DMS153 treated with DMSO at 0.1 percent for 48 hours (cell line): ENCODE results near the gene MFAP3.

Experiments
- DNase-seq: peaks from one replicate; lab custom pipeline; 2025; ENCODE audit not compliant: unreplicated experiment; lab: John Stamatoyannopoulos, UW

MFAP3 gene

DNA sequence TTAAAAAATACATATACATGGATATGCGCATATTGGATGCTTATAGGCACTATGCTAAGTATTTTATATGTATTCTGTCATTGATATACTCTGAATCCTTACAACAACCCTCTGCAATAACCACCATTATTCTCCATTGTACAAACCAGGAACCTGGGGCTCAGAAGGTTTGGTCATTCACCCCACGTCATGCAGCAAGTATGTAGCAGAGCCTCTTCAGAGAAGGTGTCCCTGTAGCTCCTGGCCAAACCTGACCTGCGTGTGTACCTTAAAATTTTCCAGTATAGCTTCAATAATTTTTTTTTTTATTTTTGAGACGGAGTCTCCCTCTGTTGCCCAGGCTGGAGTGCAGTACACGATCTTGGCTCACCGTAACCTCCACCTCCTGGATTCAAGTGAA is 51.9 kb downstream of the MFAP3 start:
- no peak for DNase-seq

DNA sequence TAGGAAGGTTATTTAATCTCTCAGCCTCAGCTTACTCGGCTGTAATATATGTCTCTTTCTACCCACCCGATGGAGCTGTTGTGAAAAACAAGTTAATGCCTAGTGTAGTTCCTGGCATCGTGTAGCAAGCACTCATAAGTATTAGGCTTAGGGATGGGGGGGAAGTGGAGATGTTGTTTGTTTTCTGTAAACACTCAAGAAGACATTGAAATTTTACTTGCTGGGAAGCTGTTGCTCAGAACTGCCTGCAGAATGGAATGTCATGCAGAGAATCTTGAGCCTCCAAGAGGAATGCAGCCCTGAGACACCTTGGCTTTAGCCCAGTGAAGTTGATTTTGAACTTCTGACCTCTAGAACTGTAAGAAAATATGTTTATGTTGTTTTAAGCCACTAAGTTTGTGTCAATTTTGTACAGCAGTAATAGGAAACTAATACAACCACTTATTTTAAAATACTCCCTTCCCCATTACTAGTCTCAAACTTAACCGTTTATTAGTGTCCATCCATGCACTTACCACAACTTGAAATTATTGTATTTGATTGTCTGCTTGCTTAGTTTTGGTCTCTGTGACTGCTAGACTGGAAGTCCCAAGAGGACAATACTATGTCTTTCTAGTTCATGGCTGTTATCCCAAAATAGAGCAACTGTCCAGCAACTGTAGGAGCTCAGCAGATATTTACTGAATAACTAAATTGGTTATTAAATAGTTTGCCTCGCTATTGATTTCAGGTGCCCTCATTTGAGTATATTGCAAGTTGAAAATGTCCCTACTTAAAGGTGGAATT is 53.8 kb downstream of the MFAP3 start:
- DNase-seq: no peak

DNA sequence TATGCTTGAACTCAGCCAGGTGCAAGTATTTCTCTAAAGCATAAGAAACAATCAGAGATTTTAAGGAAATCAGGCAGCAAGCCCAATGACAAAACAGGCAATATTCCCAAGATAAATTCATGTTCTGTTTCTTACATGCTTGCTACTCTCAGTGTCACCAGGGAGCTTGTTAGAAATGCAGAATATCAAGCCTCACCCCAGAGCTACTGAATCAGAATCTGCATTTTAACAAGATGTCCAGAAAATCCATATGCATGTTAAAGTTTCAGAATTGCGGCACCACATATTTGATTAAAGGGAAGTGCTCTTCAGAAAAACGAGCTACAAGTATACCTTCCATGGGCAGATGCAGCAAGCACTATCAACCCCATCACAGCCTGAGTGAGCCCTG is 54.4 kb downstream of the MFAP3 start:
- DNase-seq: no peak

DNA sequence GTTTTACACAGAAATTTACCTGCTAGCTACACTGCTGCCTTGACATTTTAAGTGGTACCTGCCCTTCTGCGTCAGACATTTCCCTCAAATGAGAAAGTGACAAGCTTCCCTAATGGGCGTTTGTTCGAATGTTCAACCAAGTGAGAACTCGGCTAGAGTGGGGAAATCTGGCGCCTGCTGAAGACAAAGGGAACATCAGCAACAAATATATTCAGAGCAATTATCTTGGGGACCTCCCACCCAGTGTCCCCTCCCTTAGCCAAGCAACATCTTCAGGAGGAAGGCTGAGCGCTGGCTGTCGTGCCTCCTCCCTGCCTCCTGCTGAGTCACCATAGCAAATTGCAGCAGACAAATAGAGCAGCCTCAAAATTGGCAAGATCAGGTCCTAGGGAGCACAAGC is 57.1 kb downstream of the MFAP3 start:
- DNase-seq: no peak

DNA sequence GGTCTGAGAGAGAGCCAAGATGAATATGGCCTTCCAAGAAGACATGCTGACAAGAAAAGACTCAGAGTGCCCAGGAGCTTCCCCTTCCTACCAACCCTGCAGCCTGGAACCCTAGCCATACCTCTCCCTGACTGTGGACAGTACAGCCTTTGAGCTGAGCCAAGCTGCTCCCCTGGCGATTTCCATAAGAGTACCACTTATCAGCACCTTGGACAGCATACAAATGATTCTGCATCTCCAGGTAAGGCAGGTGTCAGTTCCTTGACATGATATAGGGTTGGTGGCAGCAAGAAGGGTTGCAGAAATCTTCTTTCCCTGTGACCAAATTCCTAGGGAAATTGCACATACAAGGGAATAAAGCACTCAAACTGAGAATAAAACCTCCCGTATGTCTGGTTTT is 58.3 kb downstream of the MFAP3 start:
- DNase-seq: no peak

DNA sequence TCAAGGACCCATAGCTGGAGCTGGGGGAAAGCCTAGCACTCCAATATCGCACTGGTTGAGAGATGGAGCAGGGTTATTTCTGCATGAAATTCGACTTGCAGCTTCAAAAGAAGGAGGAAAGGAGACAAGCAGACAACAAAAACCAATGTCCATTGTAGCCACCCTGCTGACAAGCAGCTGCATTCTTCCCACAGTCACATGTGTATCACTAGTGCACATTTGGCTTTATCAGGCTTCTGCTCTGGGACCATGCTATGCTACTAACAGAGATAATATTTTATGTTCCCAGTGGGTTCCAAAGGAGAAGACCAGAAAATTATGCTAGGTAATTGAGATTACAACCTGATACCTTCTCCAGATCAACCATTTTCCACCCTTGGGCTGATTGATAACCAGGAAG is 59.7 kb downstream of the MFAP3 start:
- DNase-seq: no peak

DNA sequence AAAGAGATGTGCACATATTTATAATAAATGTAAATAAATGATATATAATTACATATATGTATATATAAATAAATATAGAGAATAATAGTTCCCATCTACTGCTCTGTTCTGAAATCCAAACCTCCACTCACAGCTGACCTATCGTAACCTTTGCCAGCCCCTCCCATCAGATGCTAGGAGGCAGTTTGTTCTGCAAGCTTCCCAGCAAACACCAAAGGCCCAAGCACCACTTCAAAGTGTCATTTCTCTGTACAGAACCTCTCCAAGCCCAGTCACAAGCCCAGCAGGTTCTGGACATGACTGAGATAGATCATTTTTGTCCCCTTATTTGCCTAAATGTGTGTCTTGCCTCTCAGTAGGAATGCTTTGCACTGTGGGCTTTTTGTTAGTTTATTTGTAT is 62.4 kb downstream of the MFAP3 start:
- no peak for DNase-seq

DNA sequence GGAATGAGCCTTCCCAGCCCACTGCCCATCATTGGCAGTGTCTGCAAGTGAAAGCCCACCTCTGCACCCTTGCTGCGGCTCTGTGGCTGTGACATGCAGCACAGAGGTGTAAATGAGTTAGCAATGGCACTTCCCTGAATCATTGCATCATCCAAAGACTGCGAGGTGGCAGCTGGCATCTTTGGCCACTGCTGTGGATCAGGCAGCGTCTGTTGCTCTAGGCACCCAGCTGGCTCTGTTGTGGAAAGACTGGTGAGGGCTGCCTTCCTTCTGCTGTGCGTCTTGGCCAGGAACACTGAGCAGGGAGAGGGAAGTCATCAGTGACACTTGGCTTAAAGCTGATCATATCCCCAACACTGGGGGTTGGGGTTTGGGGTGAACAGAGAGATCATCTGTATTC is 64.5 kb downstream of the MFAP3 start:
- no peak for DNase-seq
